SK-N-SH (cell line): ENCODE data around the gene CNST. TPM values are rescaled to one million over a fixed set of nuclear protein-coding genes. Genes with fewer than 3 reads are reported as not detected.

Experiments used
- CTCF ChIA-PET: fragments of 300-600, 350-600 bp; formaldehyde crosslinking; extraction: SDS; loops from one replicate; lab custom pipeline; 2021; lab: Yijun Ruan, JAX
- POLR2A ChIA-PET: fragments of 350-600 bp; sonication (Branson Sonifier 250); formaldehyde crosslinking; extraction: SDS; loops from one replicate; lab custom pipeline; 2020; ENCODE audit warnings: antibody characterized with exemption, inconsistent platforms; lab: Yijun Ruan, JAX
- DNase-seq: peaks from one replicate; pipeline ENCODE4 v3.0.0; 2012
- H2AFZ ChIP-seq: fragments of 200-600 bp; sonication (generic); 2 replicates; pipeline ENCODE4 v1.8.1; 2016; ENCODE audit warnings: antibody characterized with exemption, mild to moderate bottlenecking, low read depth
- H3F3A ChIP-seq: fragments of 200-600 bp; sonication (generic); replicated peaks from 2 replicates; pipeline ENCODE3; 2016; ENCODE audit warnings: antibody characterized with exemption, mild to moderate bottlenecking; ENCODE audit not compliant: insufficient read depth
- H3K27ac ChIP-seq, 2 experiments: fragments of 200-500 bp in 1 of 2; fragments of 200-600 bp in 1 of 2; sonication (Bioruptor generic) in 1 of 2; sonication (generic), shearing (Covaris generic) in 1 of 2; 2 replicates each; pipeline versions ENCODE4 v1.5.1 to v1.6.1; 2014 to 2016; ENCODE audit warnings: low read depth in 2 of 2, inconsistent platforms in 1 of 2, low read length in 1 of 2, mild to moderate bottlenecking in 1 of 2, mixed read lengths in 1 of 2
- H3K27me3 ChIP-seq: fragments of 200-600 bp; sonication (generic), shearing (Covaris generic); 2 replicates; pipeline ENCODE4 v1.6.1; 2016; ENCODE audit warnings: mixed run types; ENCODE audit not compliant: insufficient read depth
- H3K36me3 ChIP-seq, 2 experiments: fragments of 200-500 bp in 1 of 2; fragments of 200-600 bp in 1 of 2; sonication (Bioruptor generic) in 1 of 2; sonication (generic) in 1 of 2; replicated peaks in 1 of 2; 2 replicates each; pipeline versions ENCODE3 to v1.5.1; 2014 to 2016; ENCODE audit warnings: low read length in 1 of 2, mild to moderate bottlenecking in 1 of 2; ENCODE audit not compliant: insufficient read depth in 2 of 2, control insufficient read depth in 1 of 2
- H3K4me1 ChIP-seq, 2 experiments: fragments of 200-500 bp in 1 of 2; fragments of 200-600 bp in 1 of 2; sonication (Bioruptor generic) in 1 of 2; sonication (generic), shearing (Covaris generic) in 1 of 2; 2 replicates each; pipeline versions ENCODE4 v1.5.1 to v1.6.1; 2014 to 2016; ENCODE audit warnings: low read depth in 1 of 2, low read length in 1 of 2, mixed run types in 1 of 2; ENCODE audit not compliant: insufficient read depth in 2 of 2, control insufficient read depth in 1 of 2
- H3K4me2 ChIP-seq: fragments of 200-600 bp; sonication (generic), shearing (Covaris generic); 2 replicates; pipeline ENCODE4 v1.6.1; 2017; ENCODE audit warnings: mixed run types
- H3K4me3 ChIP-seq, 2 experiments: fragments of 200-500 bp in 1 of 2; fragments of 200-600 bp in 1 of 2; sonication (Bioruptor generic) in 1 of 2; sonication (generic), shearing (Covaris generic) in 1 of 2; 2 replicates each; pipeline versions ENCODE4 v1.5.1 to v1.8.1; 2014 to 2016; ENCODE audit warnings: low read depth in 2 of 2, inconsistent platforms in 1 of 2, low read length in 1 of 2, mild to moderate bottlenecking in 1 of 2, mixed read lengths in 1 of 2, moderate library complexity in 1 of 2
- H3K79me2 ChIP-seq: fragments of 200-600 bp; sonication (generic); 2 replicates; pipeline ENCODE4 v1.8.1; 2017; ENCODE audit warnings: mild to moderate bottlenecking; ENCODE audit not compliant: insufficient read depth
- H3K9ac ChIP-seq: fragments of 200-600 bp; sonication (generic); 2 replicates; pipeline ENCODE4 v1.6.1; 2017; ENCODE audit warnings: mixed run types
- H3K9me2 ChIP-seq: fragments of 200-600 bp; sonication (generic); 2 replicates; pipeline ENCODE4 v1.6.1; 2017; ENCODE audit warnings: mixed run types
- H3K9me3 ChIP-seq: fragments of 200-600 bp; sonication (generic); 2 replicates; pipeline ENCODE4 v1.6.1; 2017; ENCODE audit warnings: mixed run types, mild to moderate bottlenecking, moderate library complexity
- H4K20me1 ChIP-seq: fragments of 200-600 bp; sonication (generic); 2 replicates; pipeline ENCODE4 v1.6.1; 2017; ENCODE audit warnings: mild to moderate bottlenecking, mixed run types; ENCODE audit not compliant: insufficient read depth
- CTCF ChIP-seq: fragments of 200-600 bp; sonication (generic); IDR thresholded peaks from 2 replicates; pipeline ENCODE4 v1.6.1; 2017; ENCODE audit warnings: antibody characterized with exemption, mild to moderate bottlenecking, moderate library complexity
- GABPA ChIP-seq: IDR thresholded peaks from 2 replicates; pipeline ENCODE4 v1.4.0; 2012; ENCODE audit warnings: low read depth, mild to moderate bottlenecking
- GATA2 ChIP-seq: sonication (generic); formaldehyde crosslinking; IDR thresholded peaks from 2 replicates; pipeline ENCODE4 v1.5.0; 2020; ENCODE audit warnings: mild to moderate bottlenecking, missing genetic modification reagents
- IRF3 ChIP-seq: fragments of 150-350 bp; IDR thresholded peaks from 2 replicates; pipeline ENCODE4 v1.6.1; 2016; ENCODE audit warnings: mild to moderate bottlenecking, low read depth, low read length
- NRF1 ChIP-seq: IDR thresholded peaks from 2 replicates; pipeline ENCODE4 v1.6.1; 2012; ENCODE audit warnings: low read depth, mild to moderate bottlenecking, low read length
- RAD21 ChIP-seq: IDR thresholded peaks from 2 replicates; pipeline ENCODE4 v1.6.1; 2012; ENCODE audit warnings: mild to moderate bottlenecking, low read length
- RXRA ChIP-seq: IDR thresholded peaks from 2 replicates; pipeline ENCODE4 v1.4.0; 2012; ENCODE audit warnings: low read depth, mild to moderate bottlenecking, borderline replicate concordance
- SIN3A ChIP-seq: IDR thresholded peaks from 2 replicates; pipeline ENCODE4 v1.6.1; 2012; ENCODE audit warnings: low read depth, mild to moderate bottlenecking, low read length, moderate library complexity, borderline replicate concordance
- SMC3 ChIP-seq: IDR thresholded peaks from 2 replicates; pipeline ENCODE4 v1.6.1; 2012; ENCODE audit warnings: low read depth, low read length, improper control_type of control experiment
- TCF12 ChIP-seq: IDR thresholded peaks from 2 replicates; pipeline ENCODE4 v1.4.0; 2012
- USF2 ChIP-seq: fragments of 150-350 bp; IDR thresholded peaks from 2 replicates; pipeline ENCODE4 v1.6.1; 2017; ENCODE audit warnings: antibody characterized with exemption, low read length, low read depth, borderline replicate concordance
- YY1 ChIP-seq: IDR thresholded peaks from 2 replicates; pipeline ENCODE4 v1.4.0; 2012; ENCODE audit warnings: low read depth, mild to moderate bottlenecking
- WGBS: methylation state at CpG from one replicate; pipeline ENCODE4 v1.1.6; 2017; ENCODE audit warnings: low lambda C conversion rate; 5-methylcytosine and 5-hydroxymethylcytosine counted together
- polyA plus RNA-seq, 3 experiments: library from polyadenylated mRNA; depleted of rRNA; stranded (reverse); fragments of >200 nt; gene quantifications; 2 replicates each; pipeline ENCODE4 v1.2.3, GENCODE V29; 2012
- TF ChIP-seq, protein P1 (sequence below): IDR thresholded peaks from 2 replicates; pipeline ENCODE4 v1.4.0; 2012; ENCODE audit warnings: low read depth, borderline replicate concordance

Gene CNST
- polyA plus RNA-seq, 1 of the 3 experiments (the other 2 are of a cell fraction), result 21.7 TPM

- peaks cover 19 to 32% of the 10 kb centered on the region in 2 experiments for H3K36me3 ChIP-seq
- ChIA-PET CTCF (no interaction called here), POLR2A (no interaction called here)
- no peaks in the 10 kb centered on the region for H3K27me3 ChIP-seq
- peaks cover 9 to 10% of the 10 kb centered on the region in 2 experiments; a peak in 3 of 4 replicates for H3K4me1 ChIP-seq
- H3K27ac ChIP-seq, result peak overlapping the region; percentile 82 to 97
- no peaks in the 10 kb centered on the region for H3K9me2 ChIP-seq
- peak overlapping the region; percentile 82 for H3K9ac ChIP-seq
- no peak for TF ChIP-seq IRF3
- no peak for TF ChIP-seq RXRA
- TF ChIP-seq YY1, result no peak
- no peak for TF ChIP-seq SIN3A
- no peak for TF ChIP-seq NRF1
- no peak for TF ChIP-seq GATA2 (CRISPR knock-in tag)
- no peak for TF ChIP-seq TCF12
- TF ChIP-seq RAD21, result no peak
- TF ChIP-seq CTCF, result no peak
- TF ChIP-seq USF2, result no peak
- TF ChIP-seq, protein P1, sequence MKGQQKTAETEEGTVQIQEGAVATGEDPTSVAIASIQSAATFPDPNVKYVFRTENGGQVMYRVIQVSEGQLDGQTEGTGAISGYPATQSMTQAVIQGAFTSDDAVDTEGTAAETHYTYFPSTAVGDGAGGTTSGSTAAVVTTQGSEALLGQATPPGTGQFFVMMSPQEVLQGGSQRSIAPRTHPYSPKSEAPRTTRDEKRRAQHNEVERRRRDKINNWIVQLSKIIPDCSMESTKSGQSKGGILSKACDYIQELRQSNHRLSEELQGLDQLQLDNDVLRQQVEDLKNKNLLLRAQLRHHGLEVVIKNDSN, result no peak
- no peak for TF ChIP-seq GABPA
- TF ChIP-seq SMC3, result no peak
- 8% methylated on average over 33 of the region's 33 CpGs for whole genome bisulfite sequencing
- no peaks in the 10 kb centered on the region for H4K20me1 ChIP-seq
- H3K4me3 ChIP-seq, result peak overlapping the region; percentile 90 to 96
- peak overlapping the region; percentile 64 for H2AFZ ChIP-seq
- peaks cover 94% of the 10 kb centered on the region for H3K79me2 ChIP-seq
- peaks cover 21% of the 10 kb centered on the region for H3F3A ChIP-seq
- H3K4me2 ChIP-seq, result peak overlapping the region; percentile 81
- H3K9me3 ChIP-seq, result no peaks in the 10 kb centered on the region
- no peak for DNase-seq
These were observed 1.2 kb upstream of the CNST start for GRCh38 chr1:246564839-246565750.
